GM23338 (cell line): ENCODE measurements around the gene ADAP1. TPM values are rescaled to one million over a fixed set of nuclear protein-coding genes. Genes with fewer than 3 reads are reported as not detected.

Experiments used
- ATAC-seq: fragments of 200-7000 bp; cut with Tn5 transposase; 3 replicates; pipeline ENCODE4 v1.9.1; 2020
- DNase-seq: peaks from one replicate; pipeline ENCODE4 v3.0.0-alpha.2; 2015; ENCODE audit warnings: low spot score
- H2AFZ ChIP-seq: fragments of 200-600 bp; sonication (generic); 2 replicates; pipeline ENCODE4 v1.8.0; 2016; ENCODE audit warnings: antibody characterized with exemption, mild to moderate bottlenecking, moderate library complexity
- H3F3A ChIP-seq: fragments of 200-600 bp; sonication (generic); replicated peaks from 2 replicates; pipeline ENCODE4 v1.8.0; 2017; ENCODE audit warnings: antibody characterized with exemption, mixed run types, low read depth
- H3K27ac ChIP-seq: fragments of 200-600 bp; sonication (generic); 2 replicates; pipeline ENCODE4 v1.6.1; 2016; ENCODE audit warnings: low read depth
- H3K27me3 ChIP-seq: fragments of 200-600 bp; sonication (generic); 2 replicates; pipeline ENCODE4 v1.8.0; 2016; ENCODE audit warnings: mild to moderate bottlenecking, mixed run types, moderate library complexity; ENCODE audit not compliant: insufficient read depth
- H3K36me3 ChIP-seq: fragments of 200-600 bp; sonication (generic); 2 replicates; pipeline ENCODE4 v1.8.0; 2016; ENCODE audit warnings: mild to moderate bottlenecking; ENCODE audit not compliant: insufficient read depth
- H3K4me1 ChIP-seq: fragments of 200-600 bp; sonication (generic); 2 replicates; pipeline ENCODE4 v1.8.0; 2016; ENCODE audit warnings: mild to moderate bottlenecking, moderate library complexity; ENCODE audit not compliant: insufficient read depth
- H3K4me2 ChIP-seq: fragments of 200-600 bp; sonication (generic); 2 replicates; pipeline ENCODE4 v1.7.1; 2017; ENCODE audit warnings: mixed run types
- H3K4me3 ChIP-seq: fragments of 200-600 bp; sonication (generic); 2 replicates; pipeline ENCODE4 v1.6.1; 2016; ENCODE audit warnings: mixed run types
- H3K79me2 ChIP-seq: fragments of 200-600 bp; sonication (generic); replicated peaks from 2 replicates; pipeline ENCODE4 v1.8.0; 2017; ENCODE audit warnings: mild to moderate bottlenecking; ENCODE audit not compliant: insufficient read depth
- H3K9me2 ChIP-seq: fragments of 200-600 bp; sonication (generic); 2 replicates; pipeline ENCODE4 v1.8.0; 2017; ENCODE audit not compliant: insufficient read depth
- H4K20me1 ChIP-seq: fragments of 200-600 bp; sonication (generic); replicated peaks from 2 replicates; pipeline ENCODE4 v1.8.0; 2017; ENCODE audit warnings: mild to moderate bottlenecking; ENCODE audit not compliant: insufficient read depth
- H3K27ac Mint-ChIP-seq: 2 replicates; pipeline ENCODE4 v1.8.0; 2020; ENCODE audit warnings: inconsistent platforms, mild to moderate bottlenecking, moderate library complexity, mixed read lengths
- H3K27me3 Mint-ChIP-seq: 3 replicates; pipeline ENCODE4 v1.8.0; 2022; ENCODE audit warnings: low read depth, mild to moderate bottlenecking, moderate library complexity, mixed read lengths, inconsistent platforms; ENCODE audit not compliant: insufficient read depth, poor library complexity
- H3K36me3 Mint-ChIP-seq: 3 replicates; pipeline ENCODE4 v1.8.0; 2021; ENCODE audit warnings: low read depth, mild to moderate bottlenecking, inconsistent platforms, moderate library complexity, mixed read lengths
- H3K4me1 Mint-ChIP-seq: 3 replicates; pipeline ENCODE4 v1.8.0; 2020; ENCODE audit warnings: mild to moderate bottlenecking, inconsistent platforms, mixed read lengths
- H3K4me3 Mint-ChIP-seq: 3 replicates; pipeline ENCODE4 v1.8.0; 2021; ENCODE audit warnings: moderate library complexity, mild to moderate bottlenecking, inconsistent platforms, mixed read lengths
- H3K9me3 Mint-ChIP-seq: 3 replicates; pipeline ENCODE4 v1.8.0; 2020; ENCODE audit warnings: moderate library complexity, mild to moderate bottlenecking, inconsistent platforms, mixed read lengths
- CREB1 ChIP-seq: fragments of 250-450 bp; sonication (Bioruptor Pico); IDR thresholded peaks from 2 replicates; pipeline ENCODE4 v1.5.0; 2020; ENCODE audit warnings: low read depth, mild to moderate bottlenecking, moderate library complexity
- CTCF ChIP-seq, 2 experiments: fragments of 200-600 bp in 1 of 2; sonication (generic) in 1 of 2; conservative IDR thresholded peaks; 2 replicates each; pipeline versions ENCODE4 v1.5.1 to v1.6.1; 2016 to 2017; ENCODE audit warnings: antibody characterized with exemption in 2 of 2, low read depth in 2 of 2, mild to moderate bottlenecking in 2 of 2, moderate library complexity in 1 of 2
- ETS1 ChIP-seq: IDR thresholded peaks from 2 replicates; pipeline ENCODE4 v1.6.1; 2016; ENCODE audit warnings: antibody characterized with exemption
- EZH2 ChIP-seq: fragments of 200-600 bp; sonication (generic); IDR thresholded peaks from one replicate; pipeline ENCODE4 v1.8.0; 2017; ENCODE audit warnings: antibody characterized with exemption, mild to moderate bottlenecking, low read depth; ENCODE audit not compliant: unreplicated experiment
- EZH2phosphoT487 ChIP-seq: fragments of 200-600 bp; sonication (generic); IDR thresholded peaks from one replicate; pipeline ENCODE4 v1.8.1; 2018; ENCODE audit warnings: antibody characterized with exemption; ENCODE audit not compliant: unreplicated experiment
- JUNB ChIP-seq: IDR thresholded peaks from one replicate; pipeline ENCODE4 v1.6.1; 2016; ENCODE audit warnings: antibody characterized with exemption; ENCODE audit not compliant: unreplicated experiment
- NANOG ChIP-seq: IDR thresholded peaks from 2 replicates; pipeline ENCODE4 v1.6.1; 2016; ENCODE audit warnings: antibody characterized with exemption, borderline replicate concordance
- POLR2AphosphoS5 ChIP-seq: IDR thresholded peaks from 2 replicates; pipeline ENCODE4 v1.6.1; 2016; ENCODE audit warnings: antibody characterized with exemption, low read depth
- REST ChIP-seq: IDR thresholded peaks from one replicate; pipeline ENCODE4 v1.6.1; 2018; ENCODE audit warnings: antibody characterized with exemption; ENCODE audit not compliant: unreplicated experiment
- STAT1 ChIP-seq: IDR thresholded peaks from one replicate; pipeline ENCODE4 v1.6.1; 2016; ENCODE audit warnings: antibody characterized with exemption; ENCODE audit not compliant: unreplicated experiment
- ZNF114 ChIP-seq: fragments of 250-450 bp; sonication (Bioruptor Pico); IDR thresholded peaks from 2 replicates; pipeline ENCODE4 v1.5.0; 2020; ENCODE audit warnings: mild to moderate bottlenecking, moderate library complexity
- ZNF331 ChIP-seq: fragments of 250-450 bp; sonication (Bioruptor Pico); IDR thresholded peaks from 2 replicates; pipeline ENCODE4 v1.5.0; 2020; ENCODE audit warnings: low read depth, mild to moderate bottlenecking, moderate library complexity
- ZNF462 ChIP-seq: fragments of 250-450 bp; sonication (Bioruptor Pico); IDR thresholded peaks from 2 replicates; pipeline ENCODE4 v1.5.0; 2020; ENCODE audit warnings: mild to moderate bottlenecking, moderate library complexity
- polyA plus RNA-seq: library from polyadenylated mRNA; unstranded; fragments of >200 nt; fragmentation: Nextera tagmentation; extraction: Ambion mirVana; gene quantifications from 2 replicates; pipeline ENCODE4 v1.2.1, GENCODE V29; 2016
- total RNA-seq: library from RNA; depleted of rRNA; stranded (reverse); fragments of >200 nt; shearing (Covaris generic); gene quantifications from 2 replicates; pipeline ENCODE4 v1.2.3, GENCODE V29; 2014

The ADAP1 gene
- total and polyA plus RNA-seq, 2 experiments from 2014 or later, result 2.2 to 9.6 TPM

- Mint-ChIP-seq H3K27me3 (peaks cover 2% of the 10 kb centered on the region), H3K27ac (no peak overlapping the region), H3K9me3 (no peaks in the 10 kb centered on the region), H3K4me3 (no peak overlapping the region), H3K4me1 (no peaks in the 10 kb centered on the region; the same call in 2 of the 3 replicates), H3K36me3 (peaks cover 82% of the 10 kb centered on the region)
- H3K27me3 ChIP-seq, result no peaks in the 10 kb centered on the region
- H3K4me1 ChIP-seq, result no peaks in the 10 kb centered on the region
- ATAC-seq, result no peak
- H3K79me2 ChIP-seq, result peaks cover 24% of the 10 kb centered on the region
- no peak overlapping the region for H3K27ac ChIP-seq
- H3F3A ChIP-seq, result no peaks in the 10 kb centered on the region
- H4K20me1 ChIP-seq, result peaks cover 18% of the 10 kb centered on the region
- H3K36me3 ChIP-seq, result peaks cover 30% of the 10 kb centered on the region; the same call in 1 of the 2 replicates
- H2AFZ ChIP-seq, result no peak overlapping the region
- no peak overlapping the region for H3K4me3 ChIP-seq
- no peak overlapping the region for H3K4me2 ChIP-seq
- no peaks in the 10 kb centered on the region for H3K9me2 ChIP-seq
- no peak for TF ChIP-seq EZH2phosphoT487
- TF ChIP-seq ZNF462 (CRISPR knock-in tag), result no peak
- TF ChIP-seq POLR2AphosphoS5, result no peak
- TF ChIP-seq CREB1 (CRISPR knock-in tag), result no peak
- TF ChIP-seq CTCF (conservative IDR thresholded peaks at IDR 0.05; ENCODE audit: low read depth in 2 of 2), result no peak
- no peak for TF ChIP-seq STAT1
- TF ChIP-seq ETS1, result no peak
- TF ChIP-seq REST, result no peak
- no peak for TF ChIP-seq ZNF114 (CRISPR knock-in tag)
- no peak for TF ChIP-seq NANOG
- TF ChIP-seq ZNF331 (CRISPR knock-in tag), result no peak
- TF ChIP-seq EZH2, result no peak
- TF ChIP-seq JUNB, result no peak
- DNase-seq, result no peak
These were observed 100.2 kb downstream of the ADAP1 start for GRCh38 chr7:854118-854775.
